Smooth muscle cell (in vitro differentiated cells): Measurements from ENCODE around the gene ENAH. TPM values are rescaled to one million over a fixed set of nuclear protein-coding genes. Genes with fewer than 3 reads are reported as not detected.

Experiments used
- DNase-seq: peaks from one replicate; lab custom pipeline; 2025; ENCODE audit not compliant: unreplicated experiment; lab: John Stamatoyannopoulos, UW
- H2AFZ ChIP-seq: fragments of 200-600 bp; sonication (generic); 2 replicates; pipeline ENCODE4 v1.6.0; 2016; ENCODE audit warnings: antibody characterized with exemption, low read depth, mild to moderate bottlenecking
- H3F3A ChIP-seq: fragments of 200-600 bp; sonication (generic); 2 replicates; pipeline ENCODE4 v1.6.0; 2017; ENCODE audit warnings: antibody characterized with exemption, low read depth
- H3K27ac ChIP-seq: fragments of 200-600 bp; sonication (generic); 2 replicates; pipeline ENCODE4 v1.5.1; 2016; ENCODE audit warnings: low read depth, mild to moderate bottlenecking
- H3K27me3 ChIP-seq: fragments of 200-600 bp; sonication (generic); 2 replicates; pipeline ENCODE4 v1.6.1; 2016; ENCODE audit warnings: low read depth, mild to moderate bottlenecking
- H3K36me3 ChIP-seq: fragments of 200-600 bp; sonication (generic); 2 replicates; pipeline ENCODE4 v1.5.1; 2016; ENCODE audit warnings: low read depth
- H3K4me1 ChIP-seq: fragments of 200-600 bp; sonication (generic); 2 replicates; pipeline ENCODE4 v1.5.1; 2016; ENCODE audit warnings: low read depth
- H3K4me2 ChIP-seq: fragments of 200-600 bp; sonication (generic); 2 replicates; pipeline ENCODE4 v1.6.0; 2016; ENCODE audit warnings: mild to moderate bottlenecking
- H3K4me3 ChIP-seq: fragments of 200-600 bp; sonication (generic); 2 replicates; pipeline ENCODE4 v1.5.1; 2016; ENCODE audit warnings: mild to moderate bottlenecking
- H3K79me2 ChIP-seq: fragments of 200-600 bp; sonication (generic); 2 replicates; pipeline ENCODE4 v1.6.0; 2016; ENCODE audit warnings: low read depth, mild to moderate bottlenecking
- H3K9ac ChIP-seq: fragments of 200-600 bp; sonication (generic); 2 replicates; pipeline ENCODE4 v1.6.0; 2016; ENCODE audit warnings: low read depth
- H3K9me3 ChIP-seq: fragments of 200-600 bp; sonication (generic); replicated peaks from 2 replicates; pipeline ENCODE4 v1.5.1; 2016; ENCODE audit warnings: low read depth
- H4K20me1 ChIP-seq: fragments of 200-600 bp; sonication (generic); 2 replicates; pipeline ENCODE4 v1.6.0; 2016; ENCODE audit warnings: low read depth
- whole genome bisulfite sequencing: methylation state at CpG from one replicate; pipeline ENCODE4 v1.1.7; 2016; ENCODE audit warnings: low lambda C conversion rate; 5-methylcytosine and 5-hydroxymethylcytosine counted together
- polyA plus RNA-seq: library from polyadenylated mRNA; unstranded; fragments of >200 nt; fragmentation: Nextera tagmentation; extraction: Ambion mirVana; gene quantifications from 2 replicates; pipeline ENCODE4 v1.2.1, GENCODE V29; 2016
- total RNA-seq: library from RNA; depleted of rRNA; stranded (reverse); fragments of >200 nt; gene quantifications from 2 replicates; pipeline ENCODE4 v1.2.3, GENCODE V29; 2014
- TF ChIP-seq, protein P1 (sequence below): fragments of 200-600 bp; sonication (generic); IDR thresholded peaks from 2 replicates; pipeline ENCODE4 v1.5.1; 2017; ENCODE audit warnings: borderline replicate concordance, mild to moderate bottlenecking, antibody characterized with exemption; ENCODE audit not compliant: insufficient read depth, poor library complexity, severe bottlenecking

Gene ENAH
- total and polyA plus RNA-seq, 2 experiments from 2014 or later: 39.3 to 147 TPM

GRCh38 chr1:225573216-225573615 is 79.7 kb downstream of the ENAH start:
- Histone ChIP-seq H3K27me3 (no peaks in the 10 kb centered on the region), H3K9ac (peak overlapping the region; percentile 21), H3F3A (peaks cover 35% of the 10 kb centered on the region), H2AFZ (no peak overlapping the region), H4K20me1 (peaks cover 96% of the 10 kb centered on the region), H3K36me3 (no peaks in the 10 kb centered on the region), H3K27ac (peak overlapping the region; percentile 86), H3K4me1 (peaks cover 32% of the 10 kb centered on the region), H3K79me2 (peaks cover 97% of the 10 kb centered on the region), H3K4me3 (no peak overlapping the region), H3K4me2 (peak overlapping the region; percentile 32), H3K9me3 (no peaks in the 10 kb centered on the region)
- TF ChIP-seq, protein P1, sequence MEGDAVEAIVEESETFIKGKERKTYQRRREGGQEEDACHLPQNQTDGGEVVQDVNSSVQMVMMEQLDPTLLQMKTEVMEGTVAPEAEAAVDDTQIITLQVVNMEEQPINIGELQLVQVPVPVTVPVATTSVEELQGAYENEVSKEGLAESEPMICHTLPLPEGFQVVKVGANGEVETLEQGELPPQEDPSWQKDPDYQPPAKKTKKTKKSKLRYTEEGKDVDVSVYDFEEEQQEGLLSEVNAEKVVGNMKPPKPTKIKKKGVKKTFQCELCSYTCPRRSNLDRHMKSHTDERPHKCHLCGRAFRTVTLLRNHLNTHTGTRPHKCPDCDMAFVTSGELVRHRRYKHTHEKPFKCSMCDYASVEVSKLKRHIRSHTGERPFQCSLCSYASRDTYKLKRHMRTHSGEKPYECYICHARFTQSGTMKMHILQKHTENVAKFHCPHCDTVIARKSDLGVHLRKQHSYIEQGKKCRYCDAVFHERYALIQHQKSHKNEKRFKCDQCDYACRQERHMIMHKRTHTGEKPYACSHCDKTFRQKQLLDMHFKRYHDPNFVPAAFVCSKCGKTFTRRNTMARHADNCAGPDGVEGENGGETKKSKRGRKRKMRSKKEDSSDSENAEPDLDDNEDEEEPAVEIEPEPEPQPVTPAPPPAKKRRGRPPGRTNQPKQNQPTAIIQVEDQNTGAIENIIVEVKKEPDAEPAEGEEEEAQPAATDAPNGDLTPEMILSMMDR: no peak
- DNase-seq: no peak
- WGBS: 21% methylated on average over 2 of the region's 2 CpGs

GRCh38 chr1:225572422-225572821 is 80.5 kb downstream of the ENAH start:
- Histone ChIP-seq H3F3A (peaks cover 27% of the 10 kb centered on the region), H3K27ac (peak overlapping the region; percentile 86), H3K79me2 (peaks cover 97% of the 10 kb centered on the region), H3K4me3 (no peak overlapping the region), H4K20me1 (peaks cover 96% of the 10 kb centered on the region), H3K36me3 (no peaks in the 10 kb centered on the region), H3K4me2 (peak overlapping the region; percentile 32), H3K9me3 (no peaks in the 10 kb centered on the region), H3K9ac (peak overlapping the region; percentile 21), H3K27me3 (no peaks in the 10 kb centered on the region), H2AFZ (no peak overlapping the region), H3K4me1 (peaks cover 24% of the 10 kb centered on the region)
- TF ChIP-seq, protein P1: peak; percentile 37
- WGBS: 37% methylated on average over 3 of the region's 3 CpGs
- no peak for DNase-seq

DNA sequence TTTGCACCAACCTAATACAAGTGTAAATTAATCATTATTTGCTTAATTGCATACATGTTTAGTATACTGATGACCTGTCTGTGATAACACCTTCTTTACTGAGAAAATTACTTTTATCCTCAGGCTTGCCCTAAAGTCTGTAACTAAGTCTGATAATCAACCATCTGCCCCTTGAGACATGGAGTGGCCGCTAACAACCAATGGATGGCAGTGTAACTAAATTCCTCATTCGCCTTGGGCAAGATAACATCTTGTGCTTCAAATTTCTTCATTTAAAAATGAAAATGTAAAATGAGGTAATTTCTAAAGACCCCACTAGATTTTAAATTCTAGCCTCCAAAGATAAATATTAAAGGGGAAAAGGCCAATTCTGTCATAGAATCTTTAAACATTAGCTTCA is 85.1 kb downstream of the ENAH start:
- Histone ChIP-seq H3K36me3 (no peaks in the 10 kb centered on the region), H3K9ac (no peak overlapping the region), H3K4me3 (no peak overlapping the region), H2AFZ (no peak overlapping the region), H4K20me1 (peaks cover 83% of the 10 kb centered on the region), H3K27ac (peak overlapping the region; percentile 58), H3K79me2 (peaks cover 94% of the 10 kb centered on the region), H3K4me2 (no peak overlapping the region), H3K4me1 (peaks cover 10% of the 10 kb centered on the region), H3F3A (peaks cover 8% of the 10 kb centered on the region), H3K9me3 (no peaks in the 10 kb centered on the region), H3K27me3 (no peaks in the 10 kb centered on the region)
- WGBS: 72% methylated on average over 2 of the region's 2 CpGs
- TF ChIP-seq, protein P1: peak; percentile 19
- no peak for DNase-seq

- peaks cover 6% of the 10 kb centered on the region for H3F3A ChIP-seq
- H3K4me3 ChIP-seq: no peak overlapping the region
- H3K27me3 ChIP-seq: no peaks in the 10 kb centered on the region
- no peaks in the 10 kb centered on the region for H3K9me3 ChIP-seq
- no peak overlapping the region for H3K4me2 ChIP-seq
- TF ChIP-seq, protein P1: no peak
- DNase-seq: no peak
- 57% methylated on average over 7 of the region's 7 CpGs for WGBS
- peaks cover 86% of the 10 kb centered on the region for H3K79me2 ChIP-seq
- peaks cover 71% of the 10 kb centered on the region for H4K20me1 ChIP-seq
- no peaks in the 10 kb centered on the region for H3K36me3 ChIP-seq
- H3K9ac ChIP-seq: no peak overlapping the region
- H2AFZ ChIP-seq: no peak overlapping the region
- peaks cover 8% of the 10 kb centered on the region for H3K4me1 ChIP-seq
- peak overlapping the region; percentile 58 for H3K27ac ChIP-seq
Measured at GRCh38 chr1:225565847-225566246, 87.1 kb downstream of the ENAH start.
